K562 (cell line): ENCODE data around the gene ST7. TPM values are rescaled to one million over a fixed set of nuclear protein-coding genes. Genes with fewer than 3 reads are reported as not detected.

Experiments used
- ARID4B ChIP-seq: sonication (generic); formaldehyde crosslinking; IDR thresholded peaks from 2 replicates; pipeline ENCODE4 v1.8.0; 2022; ENCODE audit warnings: mild to moderate bottlenecking, missing genetic modification reagents
- CCAR2 ChIP-seq: fragments of 200-400 bp; formaldehyde crosslinking; IDR thresholded peaks from 2 replicates; pipeline ENCODE4 v1.6.1; 2017; ENCODE audit warnings: mild to moderate bottlenecking, low read depth, low read length
- CTBP1 ChIP-seq: fragments of 450-650 bp; IDR thresholded peaks from 2 replicates; pipeline ENCODE4 v1.6.1; 2016; ENCODE audit warnings: borderline replicate concordance
- DMBX1 ChIP-seq: fragments of 250-450 bp; sonication (Bioruptor Pico); IDR thresholded peaks from 2 replicates; pipeline ENCODE4 v1.8.0; 2022; ENCODE audit warnings: inconsistent platforms, mild to moderate bottlenecking, moderate library complexity, borderline replicate concordance
- FOXM1 ChIP-seq, 2 experiments: fragments of 450-650 bp in 1 of 2; sonication (generic) in 1 of 2; formaldehyde crosslinking in 1 of 2; IDR thresholded peaks; 2 replicates each; pipeline versions ENCODE4 v1.6.1 to v1.9.0; 2017 to 2022; ENCODE audit warnings: low read depth in 2 of 2, mild to moderate bottlenecking in 2 of 2, missing genetic modification reagents in 1 of 2, moderate library complexity in 1 of 2
- KLF6 ChIP-seq: fragments of 250-450 bp; sonication (Bioruptor Pico); IDR thresholded peaks from 2 replicates; pipeline ENCODE4 v1.4.0; 2020; ENCODE audit warnings: mild to moderate bottlenecking, moderate library complexity, borderline replicate concordance
- MYC ChIP-seq, 2 experiments: fragments of 250-450 bp in 1 of 2; sonication (Bioruptor Pico) in 1 of 2; IDR thresholded peaks; 2 replicates each; pipeline versions ENCODE4 v1.5.1 to v1.6.1; 2012 to 2021; ENCODE audit warnings: low read depth in 2 of 2, borderline replicate concordance in 1 of 2, improper control_type of control experiment in 1 of 2, low read length in 1 of 2, mild to moderate bottlenecking in 1 of 2, moderate library complexity in 1 of 2
- NR2C2 ChIP-seq, 2 experiments: fragments of 200-800 bp in 1 of 2; sonication (Bioruptor generic) in 1 of 2; sonication (generic) in 1 of 2; formaldehyde crosslinking in 1 of 2; IDR thresholded peaks; 2 replicates each; pipeline versions ENCODE4 v1.6.1 to v1.8.0; 2016 to 2022; ENCODE audit warnings: mild to moderate bottlenecking in 1 of 2, missing compliant biosample characterization in 1 of 2, missing genetic modification characterization in 1 of 2, missing genetic modification reagents in 1 of 2
- SIN3B ChIP-seq: fragments of 450-650 bp; IDR thresholded peaks from 2 replicates; pipeline ENCODE4 v1.6.1; 2017; ENCODE audit warnings: low read depth, mild to moderate bottlenecking, moderate library complexity
- TEAD1 ChIP-seq, 2 experiments: fragments of 450-650 bp in 1 of 2; sonication (generic) in 1 of 2; formaldehyde crosslinking; IDR thresholded peaks; 2 replicates each; pipeline versions ENCODE4 v1.4.0 to v1.8.0; 2020 to 2022; ENCODE audit warnings: mild to moderate bottlenecking in 2 of 2, missing genetic modification reagents in 1 of 2
- TFE3 ChIP-seq: fragments of 450-650 bp; formaldehyde crosslinking; IDR thresholded peaks from 2 replicates; pipeline ENCODE4 v1.4.0; 2020; ENCODE audit warnings: mild to moderate bottlenecking, mixed read lengths
- TRIM28 ChIP-seq: fragments of 450-650 bp; IDR thresholded peaks from 2 replicates; pipeline ENCODE4 v1.6.1; 2017
- ZKSCAN1 ChIP-seq: fragments of 150-350 bp; IDR thresholded peaks from 2 replicates; pipeline ENCODE4 v1.6.1; 2016; ENCODE audit warnings: low read depth, low read length
- ZNF282 ChIP-seq: sonication (generic); formaldehyde crosslinking; IDR thresholded peaks from 2 replicates; pipeline ENCODE4 v1.8.1; 2023; ENCODE audit warnings: missing genetic modification reagents
- ZNF384 ChIP-seq: IDR thresholded peaks from 2 replicates; pipeline ENCODE4 v1.6.1; 2012; ENCODE audit warnings: low read depth, low read length, improper control_type of control experiment
- ZNF766 ChIP-seq: fragments of 200-800 bp; sonication (Bioruptor generic); conservative IDR thresholded peaks from 2 replicates; pipeline ENCODE4 v1.6.1; 2016; ENCODE audit warnings: missing genetic modification characterization, missing compliant biosample characterization
- ZSCAN29 ChIP-seq: fragments of 450-650 bp; IDR thresholded peaks from 2 replicates; pipeline ENCODE4 v1.6.1; 2017
- polyA plus RNA-seq, 8 experiments: library from polyadenylated mRNA; depleted of rRNA in 4 of 8; stranded (reverse) in 5 of 8; unstranded in 3 of 8; fragments of >200 nt; fragmentation: Nextera tagmentation in 2 of 8; fragmentation: Illumina TruSeq in 1 of 8; extraction: Ambion mirVana in 2 of 8; extraction: Trizol in 1 of 8; gene quantifications; 2 replicates each; pipeline versions ENCODE4 v1.2.1 to v1.2.3, GENCODE V29; 2011 to 2014; ENCODE audit warnings: inconsistent platforms in 1 of 8, missing spikeins in 1 of 8
- total RNA-seq, 7 experiments: library from RNA; depleted of rRNA in 6 of 7; stranded (reverse); fragments of >200 nt in 6 of 7; fragmentation: Illumina TruSeq in 2 of 7; extraction: Trizol in 2 of 7; gene quantifications; 2 replicates each; pipeline versions ENCODE4 v1.2.1 to v1.2.3, GENCODE V29; 2011 to 2021; ENCODE audit warnings: low replicate concordance in 1 of 7
- TF ChIP-seq, protein P1 (sequence below): fragments of 450-650 bp; IDR thresholded peaks from 2 replicates; pipeline ENCODE4 v1.6.1; 2017; ENCODE audit warnings: mild to moderate bottlenecking, moderate library complexity

The ST7 gene
- total and polyA plus RNA-seq, 9 of the 15 experiments (the other 6 are each of a cell fraction or from before 2014, with no cell fraction given), result 23.9 to 56.3 (median 36.9) TPM

GRCh38 chr7:116953906-116954838 is 871 bp downstream of the ST7 start (continued):
- TF ChIP-seq MYC (IDR thresholded peaks at IDR 0.05; ENCODE audit: low read depth, low read length), result peak; percentile 98
- TF ChIP-seq MYC (CRISPR knock-in tag; IDR thresholded peaks at IDR 0.05; ENCODE audit: borderline replicate concordance, low read depth), result 0 out of 2 replicates have a peak, but pooled peaks have one; percentile 18
- TF ChIP-seq TEAD1 (CRISPR knock-in tag; IDR thresholded peaks at IDR 0.05), result peak; percentile 81 to 92; a peak in 3 of 4 replicates
- no peak for TF ChIP-seq CCAR2
- TF ChIP-seq KLF6 (CRISPR knock-in tag), result peak; percentile 54; the same call in 1 of the 2 replicates
- TF ChIP-seq ZNF766 (CRISPR knock-in tag), result peak; percentile 55
- peak; percentile 74 for TF ChIP-seq CTBP1
- TF ChIP-seq, protein P1, sequence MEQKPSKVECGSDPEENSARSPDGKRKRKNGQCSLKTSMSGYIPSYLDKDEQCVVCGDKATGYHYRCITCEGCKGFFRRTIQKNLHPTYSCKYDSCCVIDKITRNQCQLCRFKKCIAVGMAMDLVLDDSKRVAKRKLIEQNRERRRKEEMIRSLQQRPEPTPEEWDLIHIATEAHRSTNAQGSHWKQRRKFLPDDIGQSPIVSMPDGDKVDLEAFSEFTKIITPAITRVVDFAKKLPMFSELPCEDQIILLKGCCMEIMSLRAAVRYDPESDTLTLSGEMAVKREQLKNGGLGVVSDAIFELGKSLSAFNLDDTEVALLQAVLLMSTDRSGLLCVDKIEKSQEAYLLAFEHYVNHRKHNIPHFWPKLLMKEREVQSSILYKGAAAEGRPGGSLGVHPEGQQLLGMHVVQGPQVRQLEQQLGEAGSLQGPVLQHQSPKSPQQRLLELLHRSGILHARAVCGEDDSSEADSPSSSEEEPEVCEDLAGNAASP, result no peak
- TF ChIP-seq ZKSCAN1, result 0 out of 2 replicates have a peak, but pooled peaks have one; percentile 12
- TF ChIP-seq TRIM28, result no peak; the same call in 1 of the 2 replicates
- no peak for TF ChIP-seq DMBX1 (CRISPR knock-in tag)
- no peak for TF ChIP-seq TFE3 (CRISPR knock-in tag)
- peak; percentile 35; the same call in 1 of the 2 replicates for TF ChIP-seq ZSCAN29
- no peak for TF ChIP-seq ZNF282 (CRISPR knock-in tag)
- peak; percentile 58; the same call in 1 of the 2 replicates for TF ChIP-seq NR2C2 (CRISPR knock-in tag; IDR thresholded peaks at IDR 0.05)
- TF ChIP-seq NR2C2 (tag; IDR thresholded peaks at IDR 0.05), result peak; percentile 81
- TF ChIP-seq FOXM1 (IDR thresholded peaks at IDR 0.05; ENCODE audit: low read depth), result 0 out of 2 replicates have a peak, but pooled peaks have one; percentile 8
- TF ChIP-seq FOXM1 (CRISPR knock-in tag; IDR thresholded peaks at IDR 0.05; ENCODE audit: low read depth), result no peak; the same call in 1 of the 2 replicates
- peak; percentile 35; the same call in 1 of the 2 replicates for TF ChIP-seq ZNF384
- TF ChIP-seq ARID4B (CRISPR knock-in tag), result 0 out of 2 replicates have a peak, but pooled peaks have one; percentile 5
- peak; percentile 67 for TF ChIP-seq SIN3B
